HepG2 (cell line): ENCODE measurements around the gene CLEC2A. TPM values are rescaled to one million over a fixed set of nuclear protein-coding genes. Genes with fewer than 3 reads are reported as not detected.

Experiments used
- HNF1A ChIP-seq, 2 experiments: sonication (generic) in 1 of 2; formaldehyde crosslinking in 1 of 2; IDR thresholded peaks; 2 replicates each; pipeline versions ENCODE4 v1.4.0 to v1.6.1; 2016 to 2020; ENCODE audit warnings: borderline replicate concordance in 1 of 2, low read depth in 1 of 2, mild to moderate bottlenecking in 1 of 2, missing genetic modification reagents in 1 of 2
- MAFK ChIP-seq, 2 experiments: IDR thresholded peaks in 1 of 2; conservative IDR thresholded peaks in 1 of 2; 2 replicates each; pipeline ENCODE4 v1.6.1; 2011; ENCODE audit warnings: improper control_type of control experiment in 2 of 2, low read length in 2 of 2
- NCOA1 ChIP-seq: sonication (generic); formaldehyde crosslinking; IDR thresholded peaks from 2 replicates; pipeline ENCODE4 v1.9.0; 2021; ENCODE audit warnings: missing genetic modification reagents
- ZBTB25 ChIP-seq: IDR thresholded peaks from 2 replicates; pipeline ENCODE4 v1.6.1; 2018; ENCODE audit warnings: missing genetic modification reagents
- ZNF24 ChIP-seq: fragments of 450-650 bp; IDR thresholded peaks from 2 replicates; pipeline ENCODE4 v1.6.1; 2017; ENCODE audit warnings: antibody characterized with exemption, mild to moderate bottlenecking
- ZNF362 ChIP-seq: sonication (generic); formaldehyde crosslinking; IDR thresholded peaks from 2 replicates; pipeline ENCODE4 v1.4.0; 2020; ENCODE audit warnings: missing genetic modification reagents, mild to moderate bottlenecking, borderline replicate concordance
- ZNF749 ChIP-seq: sonication (generic); formaldehyde crosslinking; IDR thresholded peaks from 2 replicates; pipeline ENCODE4 v1.8.0; 2022; ENCODE audit warnings: mild to moderate bottlenecking, missing genetic modification reagents, moderate library complexity, borderline replicate concordance
- ZNF83 ChIP-seq: sonication (generic); formaldehyde crosslinking; IDR thresholded peaks from 2 replicates; pipeline ENCODE4 v1.4.0; 2020; ENCODE audit warnings: missing genetic modification reagents, mild to moderate bottlenecking, borderline replicate concordance
- ZSCAN22 ChIP-seq: sonication (generic); formaldehyde crosslinking; IDR thresholded peaks from 2 replicates; pipeline ENCODE4 v1.4.0; 2020; ENCODE audit warnings: mild to moderate bottlenecking, missing genetic modification reagents
- polyA plus RNA-seq, 8 experiments: library from polyadenylated mRNA; depleted of rRNA in 3 of 8; stranded (reverse) in 7 of 8; unstranded in 1 of 8; fragments of >200 nt; fragmentation: Illumina TruSeq in 4 of 8; extraction: Trizol in 4 of 8; gene quantifications; 2 replicates each; pipeline versions ENCODE4 v1.2.1 to v1.2.3, GENCODE V29; 2011 to 2016; ENCODE audit warnings: low read depth in 4 of 8, missing spikeins in 1 of 8, mixed read lengths in 1 of 8; ENCODE audit not compliant: insufficient read depth in 1 of 8
- total RNA-seq, 5 experiments: library from RNA; depleted of rRNA; stranded (reverse); fragments of >200 nt; fragmentation: Illumina TruSeq; extraction: Trizol; gene quantifications; 2 replicates each; pipeline ENCODE4 v1.2.3, GENCODE V29; 2016; ENCODE audit warnings: low read depth in 1 of 5

The CLEC2A gene
- total and polyA plus RNA-seq, 2 of the 13 experiments (the other 11 are each of a cell fraction or from before 2014, with no cell fraction given) = not detected

- TF ChIP-seq HNF1A (IDR thresholded peaks at IDR 0.05; ENCODE audit: low read depth) (no peak), HNF1A (CRISPR knock-in tag; IDR thresholded peaks at IDR 0.05; ENCODE audit: borderline replicate concordance) (no peak), MAFK (conservative IDR thresholded peaks at IDR 0.05 in 1 of 2, IDR thresholded peaks at IDR 0.05 in 1 of 2; ENCODE audit: low read length in 2 of 2) (no peak), NCOA1 (CRISPR knock-in tag) (no peak), ZNF24 (no peak), ZNF749 (CRISPR knock-in tag) (no peak), ZBTB25 (CRISPR knock-in tag) (no peak), ZNF362 (CRISPR knock-in tag) (no peak), ZSCAN22 (no peak), ZNF83 (CRISPR knock-in tag) (no peak)
- TF ChIP-seq, all 625 proteins: peak for 0
Measured at GRCh38 chr12:9907769-9908168, 24.4 kb downstream of the CLEC2A start (continued).
